HG02840 (cell line): Measurements from ENCODE around the gene DNAJC1.
"Not testable (repeated sequence)": the region's sequence is repeated elsewhere in the genome, so short reads cannot be mapped to it uniquely, and the experiment has no call there.

Source experiments
- ATAC-seq: cut with Tn5 transposase; IDR thresholded peaks from one replicate; pipeline ENCODE4 v1.9.1; 2021; ENCODE audit warnings: mild to moderate bottlenecking, moderate library complexity, moderate number of reproducible peaks; ENCODE audit not compliant: unreplicated experiment, low FRiP score

Gene DNAJC1, protein sequence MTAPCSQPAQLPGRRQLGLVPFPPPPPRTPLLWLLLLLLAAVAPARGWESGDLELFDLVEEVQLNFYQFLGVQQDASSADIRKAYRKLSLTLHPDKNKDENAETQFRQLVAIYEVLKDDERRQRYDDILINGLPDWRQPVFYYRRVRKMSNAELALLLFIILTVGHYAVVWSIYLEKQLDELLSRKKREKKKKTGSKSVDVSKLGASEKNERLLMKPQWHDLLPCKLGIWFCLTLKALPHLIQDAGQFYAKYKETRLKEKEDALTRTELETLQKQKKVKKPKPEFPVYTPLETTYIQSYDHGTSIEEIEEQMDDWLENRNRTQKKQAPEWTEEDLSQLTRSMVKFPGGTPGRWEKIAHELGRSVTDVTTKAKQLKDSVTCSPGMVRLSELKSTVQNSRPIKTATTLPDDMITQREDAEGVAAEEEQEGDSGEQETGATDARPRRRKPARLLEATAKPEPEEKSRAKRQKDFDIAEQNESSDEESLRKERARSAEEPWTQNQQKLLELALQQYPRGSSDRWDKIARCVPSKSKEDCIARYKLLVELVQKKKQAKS

DNA sequence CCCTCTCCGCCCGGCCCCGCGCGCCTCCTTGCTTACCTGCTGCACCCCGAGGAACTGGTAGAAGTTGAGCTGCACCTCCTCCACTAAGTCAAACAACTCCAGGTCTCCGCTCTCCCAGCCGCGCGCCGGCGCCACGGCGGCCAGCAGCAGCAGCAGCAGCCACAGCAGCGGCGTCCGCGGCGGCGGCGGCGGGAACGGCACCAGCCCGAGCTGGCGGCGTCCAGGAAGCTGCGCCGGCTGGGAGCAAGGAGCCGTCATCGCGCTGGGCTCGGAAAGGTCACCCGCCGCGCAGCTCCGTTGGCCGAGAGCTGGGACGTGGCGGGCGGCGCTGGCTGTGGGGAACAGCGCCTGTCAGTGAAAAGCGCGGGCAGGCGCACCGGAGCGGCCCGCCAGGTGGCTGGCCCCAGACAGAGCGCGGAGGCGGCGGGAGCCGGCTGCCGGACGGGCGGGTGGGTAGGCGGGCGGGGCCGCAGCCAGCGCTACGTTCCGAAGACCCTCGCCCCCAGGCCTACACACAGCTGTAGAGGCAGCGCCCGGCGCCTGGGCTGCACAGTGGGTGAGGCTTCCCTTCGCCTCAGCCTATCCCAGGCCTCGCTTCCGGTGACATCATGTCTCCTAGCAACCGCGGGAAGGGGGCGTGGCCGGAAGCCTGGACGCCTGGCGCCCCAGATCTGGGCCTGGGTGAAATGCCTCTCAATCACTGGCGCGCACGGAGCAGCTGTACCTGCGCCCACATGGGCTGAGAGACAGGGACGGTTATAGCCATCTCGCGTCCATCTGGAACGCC, at the start of gene DNAJC1:
TSS of gene DNAJC1 (minus strand) at position 554 of the 787 bp plus-strand sequence. CDS start at position 258, 296 bp downstream.
- ATAC-seq: peak; percentile 94

DNA sequence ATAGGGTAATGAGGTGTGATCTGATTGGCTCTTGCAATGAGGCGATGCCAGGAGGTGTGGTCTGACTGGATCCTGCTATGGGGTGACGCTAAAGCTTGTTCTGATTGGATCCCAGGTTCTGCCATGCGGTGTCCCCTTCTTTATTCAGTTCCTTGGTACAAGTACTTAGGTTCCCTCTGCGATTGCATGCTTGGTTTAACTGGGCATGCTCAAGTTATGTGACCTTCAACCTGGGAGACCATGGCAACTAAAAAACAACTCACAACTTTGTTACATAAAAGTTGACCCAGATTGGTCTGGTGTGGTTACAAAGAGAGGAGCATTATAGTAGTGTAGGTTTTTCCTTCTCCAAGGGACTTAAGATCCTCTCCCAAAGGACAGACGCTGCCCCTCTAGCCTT, 49.5 kb upstream of the DNAJC1 start:
- ATAC-seq: no peak

DNA sequence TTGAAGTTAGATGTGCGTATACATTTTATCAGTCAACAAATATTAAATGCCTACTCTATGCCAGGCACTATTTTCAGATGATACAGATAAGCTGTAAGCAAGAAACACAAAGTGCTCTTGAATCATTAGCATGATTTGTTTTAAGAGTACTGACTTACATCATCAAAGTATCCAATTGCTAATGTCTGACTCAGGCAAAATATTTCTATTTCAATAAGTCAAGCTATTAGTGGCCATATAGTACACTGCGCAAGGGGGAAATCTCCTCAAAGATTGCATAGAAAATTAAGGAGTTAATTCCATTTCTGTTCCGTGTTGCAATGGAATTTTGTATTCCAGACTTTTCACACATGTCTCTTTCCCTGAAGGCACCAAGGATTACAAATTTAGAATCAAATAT, 46.1 kb upstream of the DNAJC1 start:
- ATAC-seq: no peak

DNA sequence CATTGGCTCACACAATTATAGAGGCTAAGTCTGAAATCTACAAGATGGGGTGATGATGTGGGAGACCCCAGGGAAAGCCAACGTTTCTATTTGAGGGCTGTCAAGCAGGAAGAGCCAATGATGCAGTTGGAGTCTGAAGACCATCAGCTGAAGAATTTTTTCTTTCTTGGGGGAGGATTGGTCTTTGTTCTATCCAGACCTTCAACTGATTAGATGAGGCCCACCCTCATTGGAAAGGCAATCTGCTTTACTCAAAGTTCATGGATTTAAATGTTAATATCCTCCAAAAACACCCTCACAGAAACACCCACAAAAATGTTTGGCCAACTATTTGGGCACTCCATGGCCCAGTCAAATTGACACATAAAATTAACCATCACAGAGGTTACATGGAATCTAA, 44.3 kb upstream of the DNAJC1 start:
- no peak for ATAC-seq

DNA sequence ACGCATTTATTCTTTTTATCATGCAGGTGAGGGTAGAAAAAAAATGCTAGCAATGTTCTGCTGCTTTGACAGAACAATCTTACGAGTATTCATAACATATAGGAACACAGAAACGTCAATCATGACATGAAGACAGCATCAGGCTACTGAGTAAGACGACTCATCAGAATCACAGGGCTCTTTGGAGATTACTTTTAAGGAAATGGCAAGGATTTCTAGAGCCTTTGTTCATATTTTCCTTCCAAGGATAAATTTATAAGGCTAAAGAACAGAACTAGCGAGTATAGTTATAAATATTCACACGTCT, 39.8 kb upstream of the DNAJC1 start:
- no peak for ATAC-seq

DNA sequence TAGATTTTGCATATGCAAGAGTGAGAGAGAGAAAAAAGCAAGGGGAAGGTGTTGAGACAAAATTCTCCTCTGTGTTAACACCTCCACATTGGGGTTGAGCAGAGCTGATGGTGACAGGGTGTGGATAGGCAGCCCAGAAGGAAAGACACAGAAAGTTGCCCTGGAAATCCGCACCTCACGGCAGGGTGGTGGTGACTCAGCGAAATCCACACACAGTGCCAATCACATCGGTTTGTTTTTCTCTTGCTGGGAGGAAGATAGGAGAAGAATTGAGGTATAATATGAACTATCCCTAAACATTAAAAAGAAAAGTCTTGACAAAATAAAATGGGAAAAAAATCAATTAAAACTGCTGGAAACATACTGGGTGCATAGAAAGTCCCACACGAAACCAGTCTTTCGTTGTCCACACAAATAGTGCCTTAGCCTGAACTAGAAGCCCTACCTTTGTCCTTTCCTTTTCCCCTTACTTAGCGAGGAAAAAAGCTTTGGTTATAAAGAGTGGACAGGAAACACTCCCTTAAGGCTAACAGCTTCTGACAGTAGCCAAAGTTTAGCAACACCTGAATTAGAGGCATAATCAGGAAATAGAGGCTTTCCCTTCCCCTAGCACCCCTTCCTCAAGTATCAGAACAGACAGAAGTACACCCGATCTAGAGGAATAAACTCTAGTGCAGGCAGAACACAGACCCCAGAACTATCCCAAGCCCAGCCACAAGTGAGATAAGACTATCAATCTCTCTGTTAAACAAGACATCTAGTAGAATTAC, 39.2 kb upstream of the DNAJC1 start:
- no peak for ATAC-seq

DNA sequence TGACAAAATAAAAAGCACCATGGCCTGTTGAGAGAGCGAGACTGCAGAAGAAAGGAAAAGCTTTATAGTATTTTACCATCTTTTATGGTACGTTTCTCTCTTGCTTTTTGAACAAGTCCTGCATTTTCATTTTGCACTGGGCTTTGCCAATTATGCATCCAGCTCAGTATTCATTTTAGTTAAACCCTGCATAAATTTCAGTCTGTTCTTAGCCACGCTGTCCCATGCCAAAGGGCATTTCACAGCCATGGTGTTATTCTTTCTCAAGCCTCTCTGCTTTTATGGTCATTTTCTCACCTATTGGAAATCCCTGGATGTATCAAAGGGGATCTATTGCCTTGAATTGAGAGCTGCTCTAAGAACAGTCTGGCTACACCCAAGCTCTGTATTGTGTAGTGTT, 30.8 kb upstream of the DNAJC1 start:
- no peak for ATAC-seq

DNA sequence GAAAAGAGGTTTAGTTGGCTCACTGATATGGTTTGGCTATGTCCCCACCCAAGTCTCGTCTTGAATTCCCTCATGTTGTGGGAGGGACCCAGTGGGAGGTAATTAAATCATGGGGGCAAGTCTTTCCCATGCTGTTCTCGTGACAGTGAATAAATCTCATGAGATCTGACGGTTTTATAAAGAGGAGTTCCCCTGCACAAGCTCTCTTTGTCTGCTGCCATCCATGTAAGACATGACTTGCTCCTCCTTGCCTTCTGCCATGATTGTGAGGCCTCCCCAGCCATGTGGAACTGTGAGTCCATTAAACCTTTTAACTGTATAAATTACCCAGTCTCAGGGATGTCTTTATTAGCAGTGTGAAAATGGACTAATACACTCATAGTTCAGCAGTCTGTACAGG, 28.7 kb upstream of the DNAJC1 start:
- not testable (repeated sequence) for ATAC-seq

DNA sequence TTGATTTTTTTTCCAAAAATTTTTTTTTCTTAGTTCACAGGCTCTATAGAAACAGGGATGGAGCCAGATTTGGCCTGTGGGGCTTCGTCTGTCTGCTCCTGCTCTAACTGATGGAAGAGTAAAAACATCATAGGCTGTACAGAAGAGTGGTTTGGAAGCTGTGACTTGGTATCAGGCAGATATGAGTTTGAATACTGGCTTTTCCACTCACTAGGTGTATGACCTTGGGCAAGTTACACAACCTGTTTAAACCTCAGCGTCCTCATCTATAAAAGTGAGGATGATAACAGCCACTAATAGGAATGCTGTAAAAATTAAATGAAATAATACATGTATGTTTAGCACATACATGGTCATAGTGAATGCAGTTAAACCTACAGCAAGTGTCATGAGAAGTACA, 26.9 kb upstream of the DNAJC1 start:
- no peak for ATAC-seq

DNA sequence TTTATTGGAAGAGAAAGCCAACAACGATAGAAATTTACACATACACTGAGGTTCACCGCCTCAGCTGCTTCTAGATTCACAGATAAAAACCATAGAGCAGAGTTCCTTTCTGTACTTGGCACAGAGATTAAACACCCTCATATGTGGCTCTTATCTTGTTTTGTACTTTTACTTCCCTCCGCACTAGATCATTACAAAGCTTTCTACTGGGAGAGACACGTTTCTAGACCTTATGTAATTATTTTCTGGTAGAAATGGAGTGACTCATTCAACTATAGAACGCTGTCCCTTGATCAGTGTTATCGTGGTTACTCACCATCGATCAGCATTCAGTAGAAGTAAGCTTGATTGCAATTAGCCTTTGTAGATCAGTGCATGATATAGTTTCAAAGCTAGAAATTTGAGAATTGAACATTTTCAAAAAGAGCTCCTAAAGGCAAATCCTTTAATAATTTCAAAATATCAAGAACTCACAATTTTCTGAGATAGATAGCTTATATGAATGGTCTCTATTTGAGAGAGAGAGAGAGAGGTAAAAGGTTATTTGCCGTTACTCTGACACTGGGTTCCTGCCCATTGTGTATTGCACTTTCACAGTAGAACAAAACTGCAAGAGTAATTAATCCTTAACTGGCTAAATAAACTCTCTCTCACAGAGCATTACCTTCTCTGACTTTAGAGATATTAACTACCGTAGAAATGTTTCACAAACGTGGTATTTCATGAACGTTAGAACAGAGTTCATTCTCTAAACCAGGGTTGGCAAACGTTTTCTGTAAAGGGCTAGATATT, 26.1 kb upstream of the DNAJC1 start:
- no peak for ATAC-seq

DNA sequence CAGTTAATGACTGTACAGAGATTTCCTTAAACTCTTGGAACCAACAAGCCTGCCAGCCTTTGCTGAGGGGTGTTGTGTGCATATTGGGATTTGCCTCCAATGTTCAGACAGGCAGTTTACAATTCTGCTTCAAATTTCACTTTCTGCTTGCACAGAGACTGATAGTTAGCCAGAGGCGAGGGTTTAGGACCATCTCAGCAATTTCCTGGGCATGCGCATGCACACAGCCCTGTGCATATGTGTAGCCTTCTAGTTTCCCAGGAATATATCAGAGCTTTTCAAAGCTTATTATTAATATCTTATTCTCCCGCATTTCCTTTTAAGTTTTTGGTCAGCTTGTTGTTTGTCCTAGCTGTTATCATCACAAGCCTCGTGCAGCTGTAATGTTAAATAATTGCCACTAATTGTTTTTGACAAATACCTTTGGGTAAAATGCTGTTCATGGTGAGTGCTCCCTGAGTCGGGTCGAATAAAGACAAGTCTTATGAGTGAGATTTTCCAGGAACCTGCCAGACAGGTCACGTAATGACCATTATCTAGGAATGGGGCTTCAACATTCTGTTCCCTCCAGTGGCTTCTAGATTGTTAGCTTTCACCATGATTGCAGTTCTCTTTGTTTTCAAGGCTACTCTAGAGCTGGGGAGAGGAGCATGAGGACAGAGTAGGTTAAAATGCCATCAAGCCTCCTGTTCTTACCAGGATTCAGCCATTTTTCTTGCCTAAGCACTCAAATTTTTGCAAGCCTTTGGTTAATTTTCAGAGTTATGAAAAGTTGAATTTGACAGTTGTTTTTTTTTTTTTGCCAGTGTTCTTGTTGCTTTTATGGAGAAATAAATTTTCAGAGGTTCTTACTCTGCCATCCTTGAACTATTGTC, 24.1 kb upstream of the DNAJC1 start:
- ATAC-seq: no peak

DNA sequence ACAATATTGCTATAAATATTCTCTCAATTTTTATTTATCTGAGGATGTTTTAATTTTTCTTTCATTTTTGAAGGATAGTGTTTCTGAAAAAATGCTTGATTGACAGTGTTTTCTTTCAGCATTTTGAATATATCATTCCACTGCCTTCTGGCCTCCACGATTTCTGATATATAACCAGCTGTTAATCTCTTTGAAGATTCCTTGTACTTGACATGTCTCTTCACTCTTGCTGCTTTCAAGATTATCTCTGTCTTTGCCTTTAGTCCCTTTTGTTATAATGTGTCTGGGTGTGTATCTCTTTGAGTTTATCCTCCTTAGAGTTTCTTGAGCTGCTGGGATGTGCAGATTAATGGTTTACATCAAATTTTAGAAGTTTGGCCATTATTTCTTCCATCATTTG, 22.8 kb upstream of the DNAJC1 start:
- no peak for ATAC-seq

DNA sequence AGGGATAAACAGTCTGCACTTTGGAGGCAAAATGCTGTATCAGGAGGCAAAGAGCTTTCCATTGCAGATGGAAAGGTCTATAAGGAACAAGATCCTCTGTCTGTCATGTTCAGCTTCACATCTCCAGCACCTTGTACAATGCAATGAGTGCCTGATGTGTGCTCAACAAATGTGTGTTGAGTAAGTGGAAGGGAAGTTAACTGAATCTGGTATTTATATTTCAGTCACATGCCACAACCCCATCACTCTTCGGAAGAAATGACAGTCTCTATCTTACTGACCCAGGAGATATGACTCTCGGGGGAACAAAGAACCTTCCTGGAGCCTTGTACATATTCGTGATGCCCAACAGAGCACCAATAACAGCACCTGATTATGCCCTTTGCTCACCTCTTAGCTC, 20.0 kb upstream of the DNAJC1 start:
- no peak for ATAC-seq

DNA sequence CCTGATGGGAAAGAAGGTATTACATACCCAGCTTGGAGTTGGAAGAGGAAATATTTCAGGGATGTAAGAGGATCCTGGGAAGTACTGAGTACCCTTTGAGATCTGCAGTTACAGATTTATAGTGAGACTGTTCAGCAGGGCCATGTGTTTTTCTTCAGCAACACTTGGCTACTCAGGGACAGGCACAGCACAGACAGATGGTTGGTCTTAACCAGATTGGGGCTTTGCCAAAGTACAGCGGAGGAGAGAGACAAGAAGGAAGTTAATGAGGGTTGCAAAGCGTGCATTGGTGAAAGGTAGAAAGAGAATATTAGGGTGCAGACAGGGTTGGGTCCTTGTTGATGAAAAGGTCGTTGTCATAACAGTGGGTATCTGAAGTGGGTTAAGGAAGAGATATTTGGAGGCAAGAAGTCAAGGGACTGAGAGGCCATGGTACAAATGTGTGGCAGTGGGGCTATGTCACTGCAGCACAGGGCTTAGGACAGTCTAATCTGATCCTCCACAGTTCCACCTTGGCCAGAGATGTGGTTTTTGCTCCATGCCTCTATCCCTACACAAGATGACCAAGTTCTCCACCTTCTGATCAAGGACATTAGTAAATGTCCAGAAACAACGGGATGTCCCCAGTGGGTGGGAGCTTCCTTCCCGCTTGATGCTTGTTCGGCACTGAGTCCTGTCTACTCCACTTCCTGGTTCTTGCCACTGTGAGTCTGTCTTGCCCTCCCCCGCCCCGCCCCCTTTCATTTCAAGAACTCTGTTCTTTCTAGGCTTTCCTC, 18.9 kb upstream of the DNAJC1 start:
- ATAC-seq: no peak

DNA sequence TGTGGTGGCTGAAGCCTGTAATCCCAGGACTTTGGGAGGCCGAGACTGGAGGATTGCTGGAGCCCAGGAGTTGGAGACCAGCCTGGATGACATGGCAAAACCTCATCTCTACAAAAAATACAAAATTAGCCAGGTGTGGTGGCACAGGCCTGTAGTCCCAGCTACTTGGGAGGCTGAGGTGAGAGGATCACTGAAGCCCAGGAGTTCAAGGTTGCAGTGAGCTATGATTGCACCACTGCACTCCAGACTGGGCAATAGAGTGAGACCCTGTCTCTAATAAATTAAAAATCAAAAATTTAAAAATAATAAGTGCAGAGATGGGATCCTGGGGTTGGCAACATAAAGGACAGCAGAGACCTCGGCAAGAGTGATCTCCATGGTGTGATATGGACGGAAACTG, 17.6 kb upstream of the DNAJC1 start:
- not testable (repeated sequence) for ATAC-seq

DNA sequence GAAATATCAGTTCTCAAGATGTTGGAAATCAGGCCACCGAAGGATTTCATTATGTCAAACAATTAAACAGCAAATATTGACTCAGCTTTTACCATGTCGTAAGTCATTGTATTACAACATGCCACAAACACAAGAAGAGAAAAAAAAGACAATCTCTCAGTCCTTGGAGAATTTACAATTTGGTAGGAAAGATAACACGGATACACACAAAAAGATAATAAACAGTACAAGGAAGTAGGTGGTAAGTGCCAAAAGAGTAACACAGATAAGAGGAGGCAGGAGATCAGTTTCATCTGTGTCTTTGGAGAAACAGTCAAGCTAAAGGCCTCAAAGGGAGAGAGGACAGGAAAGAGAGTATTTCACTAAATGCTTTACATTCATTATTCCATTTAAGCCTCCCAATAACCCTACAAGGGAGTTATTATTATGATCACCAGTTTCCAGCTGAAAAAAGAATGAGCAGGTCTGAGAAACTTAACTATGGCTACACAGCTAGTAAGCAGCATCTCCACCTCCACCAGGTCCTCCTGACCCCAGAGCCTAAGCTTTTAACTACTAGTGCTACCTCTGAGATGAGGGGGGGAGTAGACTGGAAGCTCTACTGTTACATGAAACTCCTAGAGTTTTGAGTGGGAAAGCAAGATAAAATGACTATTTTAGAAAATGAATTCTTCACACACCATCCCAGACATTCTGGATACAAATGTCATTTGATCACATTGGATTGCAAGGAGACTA, 13.9 kb upstream of the DNAJC1 start:
- ATAC-seq: no peak

DNA sequence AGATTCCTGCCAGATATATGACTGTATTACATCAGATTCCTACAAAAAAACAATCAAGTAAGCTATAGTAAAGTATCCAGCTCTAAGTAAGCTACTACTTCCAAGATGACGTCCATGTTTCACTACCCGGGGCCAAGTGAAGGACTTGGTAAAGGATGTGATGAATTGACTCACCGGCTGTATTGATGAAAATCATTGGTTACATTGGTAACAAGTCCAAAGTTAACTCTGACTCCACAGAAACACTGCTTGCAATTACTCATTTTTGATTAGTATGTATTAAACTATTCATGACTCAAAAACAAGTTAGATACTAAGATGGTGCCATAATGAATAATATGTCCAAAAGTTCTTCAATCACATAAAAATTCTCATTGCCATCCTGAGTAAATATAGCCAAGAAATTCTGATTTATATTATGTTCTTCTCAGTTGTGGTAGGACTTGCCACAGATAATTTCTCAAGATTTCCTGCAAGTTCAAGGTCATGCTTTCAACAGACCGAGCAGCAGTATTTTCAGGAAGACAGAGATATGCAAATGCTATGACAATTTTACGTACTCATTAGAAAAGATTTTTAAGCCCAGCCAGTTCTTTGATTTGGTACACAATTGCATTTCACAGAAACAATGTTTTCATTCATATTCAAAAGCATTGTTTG, 12.6 kb upstream of the DNAJC1 start:
- no peak for ATAC-seq
